ENCODE measurements around the gene B4GALT5.
"Not testable (repeated sequence)": the region's sequence is repeated elsewhere in the genome, so short reads cannot be mapped to it uniquely, and the experiment has no call there.

B4GALT5 gene

GRCh38 chr20:49729780-49730179 lies 16.1 kb upstream of the B4GALT5 start:
- no peak for DNase-seq

DNA sequence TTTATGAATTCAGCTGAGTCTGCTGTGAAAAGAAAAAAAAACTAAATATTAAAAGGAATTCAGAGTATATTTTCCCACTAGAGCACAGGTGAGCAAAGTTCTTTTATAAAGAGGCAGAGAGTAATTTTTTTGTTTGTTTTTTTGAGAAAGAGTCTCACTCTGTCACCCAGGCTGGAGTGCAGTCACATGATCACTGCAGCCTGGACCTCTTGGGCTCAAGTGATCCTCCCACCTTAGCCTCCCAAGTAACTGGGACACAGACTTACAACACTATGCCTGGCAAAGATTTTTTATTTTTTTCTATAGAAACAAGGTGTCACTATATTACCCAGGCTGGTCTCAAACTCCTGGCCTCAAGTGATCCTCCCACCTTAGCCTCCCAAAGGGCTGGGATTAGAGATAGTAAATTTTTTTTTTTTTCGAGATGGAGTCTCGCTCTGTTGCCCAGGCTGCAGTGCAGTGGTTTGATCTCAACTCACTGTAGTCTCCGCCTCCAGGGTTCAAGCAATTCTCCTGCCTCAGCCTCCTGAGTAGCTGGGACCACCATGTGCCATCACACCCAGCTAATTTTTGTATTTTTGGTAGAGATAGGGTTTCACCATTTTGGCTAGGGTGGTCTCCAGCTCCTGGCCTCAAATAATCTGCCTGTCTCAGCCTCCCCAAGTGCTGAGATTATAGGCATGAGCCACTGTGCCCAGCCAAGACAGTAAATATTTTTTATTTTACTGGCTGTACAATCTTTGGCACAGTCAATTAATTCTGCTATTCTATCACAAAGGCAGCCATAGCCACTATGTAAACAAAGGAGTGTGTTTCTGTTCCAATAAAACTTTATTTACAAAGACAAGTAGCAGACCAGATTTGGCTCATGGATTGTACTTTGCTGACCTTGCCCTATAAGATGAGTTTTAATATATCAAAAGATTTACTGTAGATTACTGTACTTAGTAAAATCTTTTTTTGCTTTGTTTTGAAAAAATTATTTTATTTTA lies 14.5 kb upstream of the B4GALT5 start:
- no peak for DNase-seq

GRCh38 chr20:49727478-49727877 lies 13.8 kb upstream of the B4GALT5 start:
- DNase-seq, result peak; percentile 90

DNA sequence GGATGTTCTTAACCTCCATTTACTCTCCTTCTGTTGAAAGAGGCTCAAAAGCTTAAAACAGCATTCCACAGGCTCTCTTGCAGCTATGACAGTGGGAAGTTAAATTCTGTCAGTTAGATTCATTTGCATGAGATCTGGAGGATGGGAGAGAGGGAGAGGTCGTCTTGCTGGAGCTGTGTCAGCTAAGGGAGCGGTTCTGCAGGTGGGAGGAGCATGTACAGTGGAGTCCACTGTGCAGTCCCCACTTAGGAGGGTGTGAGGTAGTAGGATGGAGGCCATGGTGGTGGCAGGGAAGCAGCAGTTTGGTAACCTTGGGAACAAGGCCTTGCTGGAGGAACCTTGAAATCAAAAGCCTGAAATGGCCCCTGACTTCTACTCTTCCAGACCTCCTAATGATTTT lies 12.0 kb upstream of the B4GALT5 start:
- DNase-seq, result no peak

- DNase-seq, result not testable (repeated sequence)
These were observed 11.5 kb upstream of the B4GALT5 start for GRCh38 chr20:49725224-49725606.

DNA sequence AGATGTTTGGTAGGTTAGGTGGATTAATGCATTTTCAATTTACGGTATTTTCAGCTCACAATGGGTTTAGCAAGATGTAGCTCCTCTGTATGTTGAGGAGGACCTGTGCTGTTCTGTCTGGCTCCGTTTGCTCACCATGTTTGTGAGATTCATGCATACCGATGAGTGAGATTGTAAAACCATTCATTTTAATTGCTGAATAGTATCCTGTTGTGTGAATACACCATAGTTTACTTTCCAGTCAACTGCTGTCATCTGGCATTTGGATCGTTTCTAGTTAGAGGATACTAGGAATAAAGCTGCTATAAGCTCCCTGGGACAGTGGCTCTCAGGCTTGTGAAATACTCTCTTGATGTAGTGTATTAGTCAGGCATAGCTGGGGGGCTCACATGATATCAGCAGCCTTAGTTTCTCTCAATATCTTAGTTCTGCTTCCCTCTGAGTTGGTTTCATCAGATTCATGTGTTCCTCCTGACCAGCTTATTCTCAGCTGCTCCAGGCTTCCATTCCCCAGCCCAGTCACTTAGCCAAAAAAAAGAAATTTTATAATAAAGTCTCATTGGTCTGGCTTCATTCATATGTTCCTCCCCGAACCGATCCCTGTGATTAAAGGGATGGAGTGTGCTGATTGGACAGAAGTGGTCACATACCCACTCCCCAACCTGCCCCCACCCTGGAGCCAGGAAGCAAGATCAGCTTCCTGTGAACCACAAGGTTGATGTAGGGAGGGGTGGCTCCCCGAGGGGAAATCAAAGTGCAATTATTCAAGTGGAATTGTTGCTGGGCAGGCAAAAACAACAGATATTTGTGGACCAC lies 10.9 kb upstream of the B4GALT5 start:
- DNase-seq, result peak; percentile 78

- DNase-seq, result not testable (repeated sequence)
These were observed 10.1 kb upstream of the B4GALT5 start for GRCh38 chr20:49723758-49724157.

DNA sequence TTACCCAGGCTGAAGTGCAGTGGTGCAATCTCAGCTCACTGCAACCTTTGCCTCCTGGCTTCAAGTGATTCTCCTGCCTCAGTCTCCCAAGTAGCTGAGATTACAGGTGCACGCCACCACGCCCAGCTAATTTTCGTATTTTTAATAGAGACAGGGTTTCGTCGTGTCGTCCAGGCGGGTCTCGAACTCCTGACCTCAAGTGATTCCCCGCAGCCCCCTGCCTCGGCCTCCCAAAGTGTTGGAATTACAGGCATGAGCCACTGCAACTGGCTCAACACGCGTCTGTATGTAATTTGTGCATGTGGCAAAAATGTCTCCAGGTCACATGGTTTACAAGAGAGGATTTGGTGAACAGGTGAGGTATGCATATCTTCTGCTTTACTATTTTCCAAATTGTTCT lies 7.6 kb upstream of the B4GALT5 start:
- not testable (repeated sequence) for DNase-seq

GRCh38 chr20:49715466-49715865 lies 1.8 kb upstream of the B4GALT5 start:
- DNase-seq, result no peak

DNA sequence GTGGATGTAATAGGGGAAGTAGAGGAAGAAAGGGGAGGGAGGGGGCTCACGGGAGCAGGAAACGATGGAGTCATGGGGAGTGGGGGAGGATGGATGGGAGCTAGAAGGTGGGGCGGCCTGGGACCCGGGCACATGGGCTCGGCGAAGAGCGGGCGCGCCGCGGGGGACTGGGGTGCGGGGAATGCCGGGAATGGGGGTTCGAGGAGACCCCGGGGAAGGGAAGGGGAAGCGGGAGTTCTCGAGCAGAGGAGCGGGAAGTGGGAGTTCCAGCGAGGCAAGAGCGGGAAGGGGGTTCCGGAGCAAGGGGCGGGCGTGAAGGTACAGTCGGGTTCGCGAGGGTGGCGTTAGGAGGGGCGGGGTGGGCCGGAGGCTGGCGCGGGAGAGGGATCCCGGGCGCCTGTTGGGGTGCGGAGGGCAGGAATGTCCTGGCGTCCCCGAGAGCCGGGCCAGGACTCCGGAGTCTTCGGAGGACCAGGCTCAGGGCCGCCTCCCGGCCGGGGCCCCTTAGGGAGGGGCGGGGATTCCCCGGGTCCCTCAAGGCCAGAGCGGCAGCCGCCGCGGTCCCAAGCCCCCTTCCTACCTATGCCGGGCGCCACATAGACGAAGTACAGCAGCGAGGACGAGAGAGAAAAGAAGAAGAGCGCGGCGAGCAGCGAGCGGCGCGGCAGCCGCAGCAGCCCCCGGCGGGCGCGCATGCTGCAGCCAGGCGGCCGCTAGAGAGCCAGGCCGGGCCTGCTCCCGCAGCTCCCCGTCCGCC lies 504 bp downstream of the B4GALT5 start:
- no peak for DNase-seq

GRCh38 chr20:49712646-49712995 lies 1.1 kb downstream of the B4GALT5 start:
- DNase-seq, result no peak

GRCh38 chr20:49712118-49712517 lies 1.6 kb downstream of the B4GALT5 start:
- no peak for DNase-seq

DNA sequence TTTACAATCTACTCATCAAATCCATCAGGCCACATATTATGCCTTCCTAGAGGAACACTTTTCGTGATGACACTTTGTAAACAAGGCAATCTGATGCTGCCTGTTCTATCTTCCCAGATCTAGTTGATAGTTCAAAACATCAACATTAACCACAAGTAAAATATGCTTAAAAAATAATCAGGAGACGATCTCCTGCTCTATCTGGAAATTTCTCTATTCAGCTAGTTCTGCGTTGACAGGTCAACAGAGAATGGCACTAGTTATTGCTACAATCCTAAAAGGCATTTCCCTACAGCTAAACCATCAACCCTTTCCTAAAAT lies 2.1 kb downstream of the B4GALT5 start:
- no peak for DNase-seq

- no peak for DNase-seq
These were observed 2.6 kb downstream of the B4GALT5 start for GRCh38 chr20:49710971-49711666.

DNA sequence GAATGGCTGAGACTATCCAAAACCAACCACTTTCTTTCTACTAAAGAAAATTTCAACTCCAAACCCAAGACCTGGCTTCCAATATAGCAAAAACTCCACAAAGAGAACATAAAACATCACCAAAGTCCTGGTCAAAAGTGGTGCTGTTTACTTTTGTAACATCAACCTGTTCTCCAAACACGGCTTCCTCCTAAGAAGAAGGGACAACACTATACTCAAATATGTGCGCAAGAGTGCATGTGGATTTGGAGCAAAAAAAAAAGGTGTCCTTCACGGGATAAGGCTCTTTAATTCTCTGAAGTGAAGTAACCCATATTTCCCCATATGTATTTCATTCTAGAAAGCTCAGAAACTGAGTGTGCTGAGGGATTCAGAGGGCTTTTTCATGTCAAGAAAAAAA lies 6.6 kb downstream of the B4GALT5 start:
- no peak for DNase-seq

- DNase-seq, result no peak
These were observed 7.0 kb downstream of the B4GALT5 start for GRCh38 chr20:49706630-49707091.

GRCh38 chr20:49705893-49706292 lies 7.8 kb downstream of the B4GALT5 start:
- DNase-seq, result not testable (repeated sequence)

GRCh38 chr20:49705358-49705757 lies 8.3 kb downstream of the B4GALT5 start:
- DNase-seq, result no peak

DNA sequence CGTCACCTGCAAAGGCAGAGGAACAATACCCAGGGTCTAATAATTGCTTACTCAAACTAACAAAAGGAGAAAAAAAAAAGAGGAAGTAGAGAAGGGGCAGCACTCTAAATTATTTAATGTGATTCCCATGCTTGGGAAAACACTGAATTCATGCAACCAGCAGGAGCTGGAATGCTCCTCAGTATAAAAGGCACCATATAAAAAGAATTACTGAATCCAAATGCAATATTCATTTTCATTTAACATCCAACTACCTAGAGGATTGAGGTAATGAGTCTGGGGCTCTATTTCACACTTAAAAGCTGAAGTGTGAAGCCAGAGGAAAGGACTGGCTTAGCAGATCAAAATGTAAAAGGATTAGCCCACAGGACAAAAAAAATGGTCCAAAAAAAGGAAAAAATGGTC lies 8.7 kb downstream of the B4GALT5 start:
- no peak for DNase-seq

DNA sequence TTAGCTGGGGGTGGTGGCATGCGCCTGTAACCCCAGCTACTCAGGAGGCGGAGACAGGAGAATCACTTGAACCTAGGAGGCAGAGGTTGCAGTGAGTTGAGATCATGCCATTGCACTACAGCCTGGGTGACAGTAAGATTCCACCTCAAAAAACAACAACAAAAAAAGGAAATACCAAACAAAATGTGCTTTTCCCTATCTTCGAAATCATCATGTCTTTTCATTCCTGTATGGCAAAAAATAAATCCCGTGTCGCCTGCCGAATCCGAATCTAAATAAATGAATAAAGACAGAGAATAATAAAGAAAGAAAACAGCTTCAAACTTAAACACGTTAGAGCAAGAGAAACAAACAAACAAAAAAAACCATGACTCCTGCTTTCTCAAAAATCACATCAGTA lies 11.8 kb downstream of the B4GALT5 start:
- DNase-seq, result no peak

DNA sequence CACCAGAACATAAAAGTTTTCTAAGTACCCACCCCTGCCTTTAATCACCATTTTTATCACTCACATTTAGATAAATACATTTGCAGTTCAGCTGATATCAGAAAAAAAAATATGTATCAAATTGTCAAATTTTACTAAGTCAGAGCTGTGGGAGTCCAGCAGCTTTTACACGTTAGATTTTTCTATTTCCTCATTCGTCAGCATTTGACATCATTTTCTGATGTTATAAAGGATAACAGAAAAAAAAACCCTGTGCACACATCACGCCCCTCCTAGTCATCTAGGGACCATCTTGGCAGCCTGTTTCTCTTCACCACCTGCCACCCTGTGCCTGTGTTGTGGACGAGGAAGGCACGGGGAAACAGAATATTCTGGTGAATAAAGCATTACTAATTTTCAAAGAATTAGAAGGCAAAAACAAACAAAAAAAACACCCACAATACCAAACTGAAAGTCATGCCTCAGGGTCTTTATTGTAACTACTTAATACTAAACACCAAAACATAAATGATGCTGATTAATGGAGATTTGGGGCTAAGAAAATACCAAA lies 12.4 kb downstream of the B4GALT5 start:
- DNase-seq, result no peak
